ENCODE measurements around the gene KCNQ1.

The KCNQ1 gene

GRCh38 chr11:2805388-2806056 is 360.7 kb downstream of the KCNQ1 start:
- DNase-seq: no peak

GRCh38 chr11:2806351-2807024 is 361.7 kb downstream of the KCNQ1 start:
- DNase-seq: no peak

- no peak for DNase-seq
These were observed 362.3 kb downstream of the KCNQ1 start for GRCh38 chr11:2807025-2807681.

GRCh38 chr11:2807801-2808241 is 363.0 kb downstream of the KCNQ1 start:
- no peak for DNase-seq

GRCh38 chr11:2808850-2809846 is 364.3 kb downstream of the KCNQ1 start:
- DNase-seq: no peak

GRCh38 chr11:2809854-2810253 is 365.0 kb downstream of the KCNQ1 start:
- DNase-seq: no peak

- no peak for DNase-seq
These were observed 365.8 kb downstream of the KCNQ1 start for GRCh38 chr11:2810411-2811205.

GRCh38 chr11:2811206-2812091 is 366.6 kb downstream of the KCNQ1 start:
- no peak for DNase-seq

GRCh38 chr11:2812371-2812991 is 367.7 kb downstream of the KCNQ1 start:
- no peak for DNase-seq

GRCh38 chr11:2813141-2813908 is 368.5 kb downstream of the KCNQ1 start:
- DNase-seq: no peak

GRCh38 chr11:2813968-2814367 is 369.2 kb downstream of the KCNQ1 start:
- DNase-seq: no peak

GRCh38 chr11:2814751-2815150 is 369.9 kb downstream of the KCNQ1 start:
- no peak for DNase-seq

GRCh38 chr11:2815762-2816496 is 371.1 kb downstream of the KCNQ1 start:
- no peak for DNase-seq

GRCh38 chr11:2816523-2816922 is 371.7 kb downstream of the KCNQ1 start:
- no peak for DNase-seq

GRCh38 chr11:2816941-2817421 is 372.2 kb downstream of the KCNQ1 start:
- DNase-seq: no peak

- DNase-seq: no peak
These were observed 372.6 kb downstream of the KCNQ1 start for GRCh38 chr11:2817431-2817830.

- DNase-seq: no peak
These were observed 373.2 kb downstream of the KCNQ1 start for GRCh38 chr11:2818021-2818420.

- no peak for DNase-seq
These were observed 373.7 kb downstream of the KCNQ1 start for GRCh38 chr11:2818503-2818902.

GRCh38 chr11:2819316-2819715 is 374.5 kb downstream of the KCNQ1 start:
- no peak for DNase-seq
